ENCODE data around the gene CFAP90.
A peak's percentile ranks its signal among the peaks of the same experiment; 100 is the strongest.

CFAP90 gene

GRCh38 chr5:7851617-7852289 lies 820 bp upstream of the CFAP90 start:
- TF ChIP-seq, protein P1, sequence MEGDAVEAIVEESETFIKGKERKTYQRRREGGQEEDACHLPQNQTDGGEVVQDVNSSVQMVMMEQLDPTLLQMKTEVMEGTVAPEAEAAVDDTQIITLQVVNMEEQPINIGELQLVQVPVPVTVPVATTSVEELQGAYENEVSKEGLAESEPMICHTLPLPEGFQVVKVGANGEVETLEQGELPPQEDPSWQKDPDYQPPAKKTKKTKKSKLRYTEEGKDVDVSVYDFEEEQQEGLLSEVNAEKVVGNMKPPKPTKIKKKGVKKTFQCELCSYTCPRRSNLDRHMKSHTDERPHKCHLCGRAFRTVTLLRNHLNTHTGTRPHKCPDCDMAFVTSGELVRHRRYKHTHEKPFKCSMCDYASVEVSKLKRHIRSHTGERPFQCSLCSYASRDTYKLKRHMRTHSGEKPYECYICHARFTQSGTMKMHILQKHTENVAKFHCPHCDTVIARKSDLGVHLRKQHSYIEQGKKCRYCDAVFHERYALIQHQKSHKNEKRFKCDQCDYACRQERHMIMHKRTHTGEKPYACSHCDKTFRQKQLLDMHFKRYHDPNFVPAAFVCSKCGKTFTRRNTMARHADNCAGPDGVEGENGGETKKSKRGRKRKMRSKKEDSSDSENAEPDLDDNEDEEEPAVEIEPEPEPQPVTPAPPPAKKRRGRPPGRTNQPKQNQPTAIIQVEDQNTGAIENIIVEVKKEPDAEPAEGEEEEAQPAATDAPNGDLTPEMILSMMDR (IDR thresholded peaks at IDR 0.05; ENCODE audit: insufficient read depth, low read length, missing control alignments), result no peak
- ChIA-PET POLR2A (no interaction called here), CTCF (no interaction called here)
- no peak overlapping the region for H3K4me3 ChIP-seq (ENCODE audit: low read depth, low read length)
- DNase-seq (ENCODE audit: low read depth, low spot score), result no peak

DNA sequence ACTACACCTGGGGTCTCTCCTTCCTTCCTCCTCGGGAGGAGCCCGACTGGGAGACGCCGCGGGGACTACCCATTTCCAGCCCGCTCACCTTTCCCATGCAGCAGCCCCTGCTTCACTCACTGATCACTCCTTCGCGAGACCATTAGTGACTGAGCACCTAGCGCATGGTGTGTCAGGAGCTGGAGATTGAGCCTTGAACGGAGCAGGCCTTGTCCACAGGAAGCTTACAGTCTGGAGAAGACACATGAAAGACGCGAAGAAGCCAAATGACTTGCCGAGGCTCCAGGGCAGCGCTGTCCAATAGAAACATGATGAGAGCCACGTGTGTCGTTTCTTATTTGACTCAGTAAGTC lies 283 bp upstream of the CFAP90 start:
- DNase-seq (ENCODE audit: low read depth, low spot score), result no peak
- ChIA-PET CTCF (no interaction called here), POLR2A (no interaction called here)
- TF ChIP-seq, protein P1 (IDR thresholded peaks at IDR 0.05; ENCODE audit: insufficient read depth, low read length, missing control alignments), result no peak
- H3K4me3 ChIP-seq (ENCODE audit: low read depth, low read length), result peak overlapping the region; percentile 55

GRCh38 chr5:7849681-7850394 lies 1.1 kb downstream of the CFAP90 start:
- POLR2A ChIA-PET, result no interaction called here
- TF ChIP-seq, protein P1 (IDR thresholded peaks at IDR 0.05; ENCODE audit: insufficient read depth, low read length, missing control alignments), result peak; percentile 14
- peak overlapping the region; percentile 34 for H3K4me3 ChIP-seq (ENCODE audit: low read depth, low read length)
- CTCF ChIA-PET, result no interaction called here
- no peak for DNase-seq (ENCODE audit: low read depth, low spot score)

- ChIA-PET POLR2A (no interaction called here), CTCF (interaction anchor here (2.4 kb wide), 1 partner anchor 9 kb away, joined by 7 read pairs; no protein-coding TSS in a partner anchor)
- DNase-seq (ENCODE audit: low read depth, low spot score), result no peak
- TF ChIP-seq, protein P1 (IDR thresholded peaks at IDR 0.05; ENCODE audit: insufficient read depth, low read length, missing control alignments), result no peak
- H3K4me3 ChIP-seq (ENCODE audit: low read depth, low read length), result no peak overlapping the region
These were observed 2.6 kb downstream of the CFAP90 start for GRCh38 chr5:7848296-7848695.

GRCh38 chr5:7846327-7846726 lies 4.6 kb downstream of the CFAP90 start:
- POLR2A ChIA-PET, result no interaction called here
- TF ChIP-seq, protein P1 (IDR thresholded peaks at IDR 0.05; ENCODE audit: insufficient read depth, low read length, missing control alignments), result no peak
- no peak overlapping the region for H3K4me3 ChIP-seq (ENCODE audit: low read depth, low read length)
- no peak for DNase-seq (ENCODE audit: low read depth, low spot score)
- CTCF ChIA-PET, result interaction anchor here (1.0 to 2.4 kb wide), 2 partner anchors 11 to 22 kb away, joined by 3 to 7 read pairs; no protein-coding TSS in a partner anchor

GRCh38 chr5:7845557-7845956 lies 5.4 kb downstream of the CFAP90 start:
- TF ChIP-seq, protein P1 (IDR thresholded peaks at IDR 0.05; ENCODE audit: insufficient read depth, low read length, missing control alignments), result no peak
- POLR2A ChIA-PET, result no interaction called here
- CTCF ChIA-PET, result interaction anchor here (1.0 kb wide), 1 partner anchor 21 kb away, joined by 3 read pairs; no protein-coding TSS in a partner anchor
- DNase-seq (ENCODE audit: low read depth, low spot score), result no peak
- H3K4me3 ChIP-seq (ENCODE audit: low read depth, low read length), result no peak overlapping the region

All from AG04449 (cell line).